H9 (cell line): Measurements from ENCODE around the gene LIG3. TPM values are rescaled to one million over a fixed set of nuclear protein-coding genes. Genes with fewer than 3 reads are reported as not detected.

ENCODE experiments used
- DNase-seq: peaks from one replicate; pipeline ENCODE4 v3.0.0-alpha.2; 2017
- H2AFZ ChIP-seq: one replicate; pipeline ENCODE4 v1.6.1; 2013; ENCODE audit warnings: mild to moderate bottlenecking, low read length, control low read depth, moderate library complexity
- H2AK5ac ChIP-seq: 2 replicates; pipeline ENCODE4 v1.6.1; 2013; ENCODE audit warnings: low read length, control low read depth, mixed read lengths; ENCODE audit not compliant: insufficient read length
- H2BK120ac ChIP-seq: one replicate; pipeline ENCODE4 v1.6.1; 2013; ENCODE audit warnings: low read depth, mild to moderate bottlenecking, low read length, control low read depth, inconsistent platforms; ENCODE audit not compliant: poor library complexity, severe bottlenecking
- H2BK12ac ChIP-seq: 2 replicates; pipeline ENCODE4 v1.6.1; 2013; ENCODE audit warnings: low read length, control low read depth, mixed read lengths, low read depth; ENCODE audit not compliant: insufficient read length
- H2BK15ac ChIP-seq: 2 replicates; pipeline ENCODE4 v1.6.1; 2013; ENCODE audit warnings: low read depth, low read length, control low read depth
- H2BK20ac ChIP-seq: one replicate; pipeline ENCODE4 v1.6.1; 2013; ENCODE audit warnings: low read depth, mild to moderate bottlenecking, low read length, control low read depth, inconsistent platforms; ENCODE audit not compliant: poor library complexity, severe bottlenecking
- H2BK5ac ChIP-seq: 2 replicates; pipeline ENCODE4 v1.6.1; 2013; ENCODE audit warnings: low read length, control low read depth, mixed read lengths; ENCODE audit not compliant: insufficient read length
- H3K14ac ChIP-seq: 2 replicates; pipeline ENCODE4 v1.6.1; 2013; ENCODE audit warnings: low read length, control low read depth; ENCODE audit not compliant: insufficient read depth
- H3K18ac ChIP-seq: 2 replicates; pipeline ENCODE4 v1.6.1; 2013; ENCODE audit warnings: low read depth, mild to moderate bottlenecking, mixed read lengths, low read length, control low read depth; ENCODE audit not compliant: insufficient read length
- H3K23ac ChIP-seq: 2 replicates; pipeline ENCODE4 v1.6.1; 2013; ENCODE audit warnings: low read length, control low read depth, mixed read lengths, low read depth; ENCODE audit not compliant: insufficient read length
- H3K23me2 ChIP-seq: 2 replicates; pipeline ENCODE4 v1.6.1; 2013; ENCODE audit warnings: low read depth, mild to moderate bottlenecking, mixed read lengths, low read length, control low read depth; ENCODE audit not compliant: insufficient read length, poor library complexity, severe bottlenecking
- H3K27ac ChIP-seq: 2 replicates; pipeline ENCODE4 v1.5.1; 2013; ENCODE audit warnings: low read length, control low read depth, mixed read lengths, low read depth; ENCODE audit not compliant: insufficient read length
- H3K27me3 ChIP-seq: 2 replicates; pipeline ENCODE4 v1.6.1; 2013; ENCODE audit warnings: low read length, control low read depth, inconsistent platforms; ENCODE audit not compliant: insufficient read depth
- H3K4ac ChIP-seq: 2 replicates; pipeline ENCODE4 v1.6.1; 2013; ENCODE audit warnings: low read depth, mild to moderate bottlenecking, control low read depth, inconsistent platforms, low read length, moderate library complexity
- H3K4me1 ChIP-seq: 2 replicates; pipeline ENCODE4 v1.6.1; 2013; ENCODE audit warnings: low read length, control low read depth, inconsistent platforms; ENCODE audit not compliant: insufficient read depth
- H3K4me2 ChIP-seq: 2 replicates; pipeline ENCODE4 v1.6.1; 2013; ENCODE audit warnings: low read length, control low read depth, mixed read lengths; ENCODE audit not compliant: insufficient read length, insufficient read depth
- H3K56ac ChIP-seq: 2 replicates; pipeline ENCODE4 v1.6.1; 2013; ENCODE audit warnings: low read depth, mild to moderate bottlenecking, mixed read lengths, low read length, control low read depth; ENCODE audit not compliant: insufficient read length
- H3K79me1 ChIP-seq: 2 replicates; pipeline ENCODE4 v1.6.1; 2013; ENCODE audit warnings: low read depth, mild to moderate bottlenecking, moderate library complexity, low read length, control low read depth, inconsistent platforms; ENCODE audit not compliant: insufficient read depth, poor library complexity, severe bottlenecking
- H3K79me2 ChIP-seq: 2 replicates; pipeline ENCODE4 v1.6.1; 2013; ENCODE audit warnings: low read length, control low read depth, inconsistent platforms; ENCODE audit not compliant: insufficient read depth
- H3K9ac ChIP-seq: 2 replicates; pipeline ENCODE4 v1.6.1; 2013; ENCODE audit warnings: low read length, control low read depth, mixed read lengths; ENCODE audit not compliant: insufficient read length; ENCODE audit errors: extremely low read depth
- H3K9me3 ChIP-seq: one replicate; pipeline ENCODE4 v1.6.1; 2013; ENCODE audit warnings: low read depth, low read length, inconsistent platforms; ENCODE audit not compliant: control insufficient read depth
- H3T11ph ChIP-seq: one replicate; pipeline ENCODE4 v1.6.1; 2013; ENCODE audit warnings: mild to moderate bottlenecking, low read length, control low read depth, inconsistent platforms
- H4K20me1 ChIP-seq: one replicate; pipeline ENCODE4 v1.6.1; 2013; ENCODE audit not compliant: control insufficient read depth, insufficient read length, insufficient read depth
- H4K5ac ChIP-seq: 2 replicates; pipeline ENCODE4 v1.6.1; 2013; ENCODE audit warnings: low read depth, mild to moderate bottlenecking, mixed read lengths, low read length, control low read depth; ENCODE audit not compliant: insufficient read length
- H4K8ac ChIP-seq: replicated peaks from 2 replicates; pipeline ENCODE4 v1.6.1; 2013; ENCODE audit warnings: low read length, control low read depth, mixed read lengths, low read depth; ENCODE audit not compliant: insufficient read length
- H4K91ac ChIP-seq: 2 replicates; pipeline ENCODE4 v1.6.1; 2013; ENCODE audit warnings: low read depth, mild to moderate bottlenecking, moderate library complexity, mixed read lengths, low read length, control low read depth; ENCODE audit not compliant: insufficient read length
- H3K27ac Mint-ChIP-seq, 3 experiments: 2 replicates in 2 of 3; 3 replicates in 1 of 3; pipeline ENCODE4 v1.8.0; 2020 to 2021; ENCODE audit warnings: mixed read lengths in 3 of 3, mild to moderate bottlenecking in 1 of 3, moderate library complexity in 1 of 3
- H3K27me3 Mint-ChIP-seq: 2 replicates; pipeline ENCODE4 v1.8.0; 2021; ENCODE audit warnings: low read depth, mild to moderate bottlenecking, moderate library complexity, mixed read lengths
- H3K36me3 Mint-ChIP-seq, 3 experiments: 2 replicates in 2 of 3; 3 replicates in 1 of 3; pipeline ENCODE4 v1.8.0; 2020 to 2021; ENCODE audit warnings: low read depth in 3 of 3, mixed read lengths in 3 of 3; ENCODE audit not compliant: insufficient read depth in 1 of 3
- H3K4me1 Mint-ChIP-seq, 2 experiments: 2 replicates each; pipeline ENCODE4 v1.8.0; 2020; ENCODE audit warnings: mixed read lengths in 2 of 2
- H3K4me3 Mint-ChIP-seq, 2 experiments: 2 replicates in 1 of 2; 3 replicates in 1 of 2; pipeline ENCODE4 v1.8.0; 2020 to 2021; ENCODE audit warnings: mild to moderate bottlenecking in 2 of 2, mixed read lengths in 2 of 2, moderate library complexity in 1 of 2
- H3K9me3 Mint-ChIP-seq, 2 experiments: 2 replicates in 1 of 2; 3 replicates in 1 of 2; pipeline ENCODE4 v1.8.0; 2020; ENCODE audit warnings: mild to moderate bottlenecking in 2 of 2, mixed read lengths in 2 of 2, moderate library complexity in 1 of 2
- CTCF ChIP-seq: fragments of 200-600 bp; sonication (generic); conservative IDR thresholded peaks from 3 replicates; pipeline ENCODE4 v1.8.0; 2021; ENCODE audit warnings: antibody characterized with exemption, mild to moderate bottlenecking
- WGBS: extraction: QIAGEN DNeasy Blood & Tissue Kit; methylation state at CpG from one replicate; pipeline ENCODE4 v1.1.7; 2013; ENCODE audit warnings: missing lambda C conversion rate, low lambda C conversion rate, mixed read lengths; ENCODE audit not compliant: insufficient read length; ENCODE audit errors: extremely low coverage; 5-methylcytosine and 5-hydroxymethylcytosine counted together
- total RNA-seq: library from RNA; stranded (reverse); gene quantifications from 2 replicates; pipeline ENCODE4 v1.2.1, GENCODE V29; 2021

Gene LIG3
- total RNA-seq, 1 experiment from 2014 or later: 96.0 TPM

GRCh38 chr17:35028531-35029262 lies 48.4 kb downstream of the LIG3 start:
- WGBS: no CpG with 5 or more reads among the region's 3 CpGs
- H3K27ac ChIP-seq: no peak overlapping the region

More at GRCh38 chr17:35028531-35029262, 48.4 kb downstream of the LIG3 start:
- Histone ChIP-seq H3K14ac (no peak overlapping the region), H3T11ph (no peak overlapping the region), H3K9ac (no peak overlapping the region), H2AK5ac (no peak overlapping the region), H3K4me2 (no peak overlapping the region), H4K8ac (no peak overlapping the region), H3K79me2 (no peaks in the 10 kb centered on the region), H4K5ac (no peak overlapping the region), H2BK5ac (no peak overlapping the region), H3K56ac (no peak overlapping the region), H2AFZ (no peak overlapping the region), H2BK20ac (no peak overlapping the region), H2BK12ac (no peak overlapping the region), H3K23ac (no peak overlapping the region), H3K9me3 (no peaks in the 10 kb centered on the region), H4K91ac (no peak overlapping the region), H3K4me1 (no peaks in the 10 kb centered on the region), H3K18ac (no peak overlapping the region), H3K23me2 (no peaks in the 10 kb centered on the region), H3K4ac (no peak overlapping the region), H4K20me1 (no peaks in the 10 kb centered on the region), H3K27me3 (no peaks in the 10 kb centered on the region), H3K79me1 (no peaks in the 10 kb centered on the region), H2BK120ac (no peak overlapping the region), H2BK15ac (no peak overlapping the region)
- DNase-seq: no peak
- Mint-ChIP-seq H3K9me3 (no peaks in the 10 kb centered on the region), H3K27me3 (no peaks in the 10 kb centered on the region), H3K4me1 (no peaks in the 10 kb centered on the region), H3K27ac (no peak overlapping the region; a peak in 1 of 7 replicates), H3K36me3 (no peaks in the 10 kb centered on the region; a peak in 1 of 7 replicates), H3K4me3 (no peak overlapping the region)
- no peak for TF ChIP-seq CTCF
